Esophagus squamous epithelium (tissue), 5 donors: Measurements from ENCODE around the gene SPOCK1. TPM values are rescaled to one million over a fixed set of nuclear protein-coding genes. Genes with fewer than 3 reads are reported as not detected.

Experiments
- DNase-seq: peaks from one replicate; lab custom pipeline; 2025; lab: John Stamatoyannopoulos, UW
- H3K27ac ChIP-seq, 4 donors: fragments of 200-600 bp; sonication (generic); one replicate each; pipeline ENCODE4 v1.5.1; 2016 to 2019; ENCODE audit warnings: mild to moderate bottlenecking in 1 of 4
- H3K27me3 ChIP-seq, 4 donors: fragments of 200-600 bp; sonication (generic); 1 replicate in 3 of 4; 2 replicates in 1 of 4; pipeline versions ENCODE4 v1.5.1 to v1.6.0; 2017 to 2021; ENCODE audit warnings: antibody characterized with exemption in 1 of 4
- H3K36me3 ChIP-seq, 3 donors: fragments of 200-600 bp; sonication (generic); one replicate each; pipeline ENCODE4 v1.5.1; 2016 to 2019
- H3K4me1 ChIP-seq, 3 donors: fragments of 200-600 bp; sonication (generic); one replicate each; pipeline ENCODE4 v1.5.1; 2017 to 2019
- H3K4me3 ChIP-seq, 4 donors: fragments of 200-600 bp; sonication (generic); 1 replicate in 3 of 4; 2 replicates in 1 of 4; pipeline ENCODE4 v1.5.1; 2016 to 2019; ENCODE audit warnings: mild to moderate bottlenecking in 2 of 4, moderate library complexity in 1 of 4
- H3K9me3 ChIP-seq, 3 donors: fragments of 200-600 bp; sonication (generic); one replicate each; pipeline ENCODE4 v1.5.1; 2016 to 2019
- POLR2A ChIP-seq, 4 donors: fragments of 450-650 bp; IDR thresholded peaks; one replicate each; pipeline ENCODE4 v1.6.1; 2017; ENCODE audit warnings: antibody characterized with exemption in 4 of 4, mild to moderate bottlenecking in 4 of 4, moderate library complexity in 3 of 4
- WGBS, 2 donors: methylation state at CpG; one replicate each; pipeline ENCODE4 v1.1.5; 2018; 5-methylcytosine and 5-hydroxymethylcytosine counted together
- intact Hi-C: fragments of 100-400 bp; cut with DNase I; formaldehyde crosslinking; loops from one replicate; pipeline ENCODE4 v1.15.0; 2022
- total RNA-seq, 4 donors: library from RNA; depleted of rRNA; stranded (reverse); fragments of >200 nt; gene quantifications; one replicate each; pipeline ENCODE4 v1.1.0, GENCODE V29; 2016
- TF ChIP-seq, protein P1 (sequence below), 6 experiments: fragments of 450-650 bp in 4 of 6; fragments of 200-600 bp in 2 of 6; sonication (generic) in 2 of 6; IDR thresholded peaks; one replicate each; pipeline ENCODE4 v1.5.1; 2016 to 2019; ENCODE audit warnings: antibody characterized with exemption in 6 of 6, mild to moderate bottlenecking in 4 of 6, moderate library complexity in 4 of 6
- donor health status: DM: yes; HTN: yes; CAD: no.

SPOCK1 gene
- total RNA-seq, 4 donors from 2014 or later, result 0.99 to 21.9 (median 8.1) TPM

DNA sequence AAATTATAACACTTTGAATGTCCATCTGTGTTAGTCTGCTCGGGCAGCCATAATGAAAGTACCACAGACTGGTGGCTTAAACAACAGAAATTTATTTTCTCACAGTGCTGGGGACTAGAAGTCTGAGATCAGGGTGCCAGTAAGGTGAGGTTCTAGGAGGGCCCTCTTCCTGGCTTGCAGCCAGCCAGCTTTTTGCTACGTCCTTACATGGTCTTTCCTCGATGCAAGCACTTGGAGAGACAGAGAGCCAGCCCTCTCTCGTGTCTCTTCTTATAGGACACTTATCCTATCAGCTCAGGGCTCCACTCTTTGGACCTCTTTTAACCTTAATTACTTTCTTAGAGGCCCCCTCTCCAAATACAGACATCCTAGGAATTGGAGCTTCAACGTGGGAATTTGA lies 351.8 kb downstream of the SPOCK1 start:
- Histone ChIP-seq H3K36me3 (no peaks in the 10 kb centered on the region), H3K27ac (no peak overlapping the region), H3K4me1 (peaks cover 0 to 16% (median 3%) of the 10 kb centered on the region in 3 donors), H3K9me3 (no peaks in the 10 kb centered on the region), H3K4me3 (no peak overlapping the region), H3K27me3 (peaks cover 0 to 3% (median 0%) of the 10 kb centered on the region in 4 donors)
- no peak for DNase-seq
- 76 to 77% methylated on average over 5 of the region's 5 CpGs for WGBS, 2 donors
- no peak for TF ChIP-seq POLR2A (IDR thresholded peaks at IDR 0.05)
- TF ChIP-seq, protein P1, sequence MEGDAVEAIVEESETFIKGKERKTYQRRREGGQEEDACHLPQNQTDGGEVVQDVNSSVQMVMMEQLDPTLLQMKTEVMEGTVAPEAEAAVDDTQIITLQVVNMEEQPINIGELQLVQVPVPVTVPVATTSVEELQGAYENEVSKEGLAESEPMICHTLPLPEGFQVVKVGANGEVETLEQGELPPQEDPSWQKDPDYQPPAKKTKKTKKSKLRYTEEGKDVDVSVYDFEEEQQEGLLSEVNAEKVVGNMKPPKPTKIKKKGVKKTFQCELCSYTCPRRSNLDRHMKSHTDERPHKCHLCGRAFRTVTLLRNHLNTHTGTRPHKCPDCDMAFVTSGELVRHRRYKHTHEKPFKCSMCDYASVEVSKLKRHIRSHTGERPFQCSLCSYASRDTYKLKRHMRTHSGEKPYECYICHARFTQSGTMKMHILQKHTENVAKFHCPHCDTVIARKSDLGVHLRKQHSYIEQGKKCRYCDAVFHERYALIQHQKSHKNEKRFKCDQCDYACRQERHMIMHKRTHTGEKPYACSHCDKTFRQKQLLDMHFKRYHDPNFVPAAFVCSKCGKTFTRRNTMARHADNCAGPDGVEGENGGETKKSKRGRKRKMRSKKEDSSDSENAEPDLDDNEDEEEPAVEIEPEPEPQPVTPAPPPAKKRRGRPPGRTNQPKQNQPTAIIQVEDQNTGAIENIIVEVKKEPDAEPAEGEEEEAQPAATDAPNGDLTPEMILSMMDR (IDR thresholded peaks at IDR 0.05), result no peak
- intact Hi-C loops, result no loop called here

DNA sequence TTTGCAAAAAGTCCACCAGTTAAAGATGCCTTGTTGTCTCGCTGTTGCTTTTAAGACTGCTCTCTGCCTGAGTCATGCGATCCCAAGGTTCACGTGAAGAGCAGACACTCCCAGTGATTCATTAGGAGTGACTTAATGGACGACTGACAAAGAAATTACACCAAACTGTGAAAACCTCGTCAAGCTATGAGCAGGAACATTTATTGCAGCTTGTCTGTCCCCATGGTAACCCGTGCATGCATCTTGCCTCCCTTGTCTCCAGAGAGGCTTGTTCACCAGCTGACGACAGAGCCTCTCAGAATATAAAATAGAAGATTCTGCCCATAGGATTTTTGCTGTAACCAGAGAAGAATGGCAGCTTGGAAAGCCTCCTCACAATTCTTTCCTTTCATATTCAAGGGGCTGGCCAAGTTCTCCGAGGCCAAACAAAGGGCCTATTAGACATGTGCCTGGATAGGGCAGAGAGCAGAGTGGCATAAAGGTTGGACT lies 352.7 kb downstream of the SPOCK1 start:
- intact Hi-C loops, result no loop called here
- peaks cover 0 to 25% (median 7%) of the 10 kb centered on the region in 3 donors for H3K4me1 ChIP-seq
- H3K4me3 ChIP-seq, result peak overlapping the region in 1 of 4 donors; percentile 12
- no peaks in the 10 kb centered on the region for H3K36me3 ChIP-seq
- peak overlapping the region in 2 of 4 donors; percentile 59 to 60 for H3K27ac ChIP-seq
- no peaks in the 10 kb centered on the region for H3K9me3 ChIP-seq
- DNase-seq, result no peak
- WGBS, 2 donors, result 24 to 37% methylated on average over 6 to 8 of the region's 8 CpGs
- TF ChIP-seq, protein P1 (IDR thresholded peaks at IDR 0.05), result no peak
- TF ChIP-seq POLR2A (IDR thresholded peaks at IDR 0.05), result no peak
- peaks cover 0 to 3% (median 0%) of the 10 kb centered on the region in 4 donors for H3K27me3 ChIP-seq

DNA sequence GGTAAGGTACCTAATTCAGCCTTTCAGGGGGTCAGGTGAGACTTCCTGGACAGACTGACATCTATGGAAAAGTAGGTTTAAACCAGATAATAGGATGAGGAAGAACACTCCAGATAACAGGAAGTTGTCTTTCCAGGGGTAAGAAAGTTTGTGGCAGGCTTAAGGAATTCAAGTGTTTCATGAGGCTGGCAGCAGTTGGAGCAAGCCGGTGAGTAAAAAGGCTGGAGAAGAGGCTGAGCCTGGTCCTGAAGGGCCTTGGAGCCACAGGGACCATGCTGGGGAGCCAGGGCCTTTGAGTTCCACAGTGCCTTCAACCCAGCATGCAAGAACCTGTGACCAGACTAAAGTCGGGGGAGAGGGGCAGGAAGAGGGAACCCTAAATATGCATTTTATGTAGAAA lies 353.4 kb downstream of the SPOCK1 start:
- H3K36me3 ChIP-seq, result no peaks in the 10 kb centered on the region
- no peaks in the 10 kb centered on the region for H3K9me3 ChIP-seq
- WGBS, 2 donors, result 78 to 88% methylated on average over 1 to 2 of the region's 2 CpGs
- H3K4me3 ChIP-seq, result peak overlapping the region in 1 of 4 donors; percentile 12
- peaks cover 0 to 27% (median 7%) of the 10 kb centered on the region in 3 donors for H3K4me1 ChIP-seq
- intact Hi-C loops, result no loop called here
- TF ChIP-seq POLR2A (IDR thresholded peaks at IDR 0.05), result no peak
- TF ChIP-seq, protein P1 (IDR thresholded peaks at IDR 0.05), result no peak
- no peak for DNase-seq
- H3K27ac ChIP-seq, result peak overlapping the region in 3 of 4 donors; percentile 17 to 60 (median 25)
- H3K27me3 ChIP-seq, result peaks cover 0 to 3% (median 0%) of the 10 kb centered on the region in 4 donors

DNA sequence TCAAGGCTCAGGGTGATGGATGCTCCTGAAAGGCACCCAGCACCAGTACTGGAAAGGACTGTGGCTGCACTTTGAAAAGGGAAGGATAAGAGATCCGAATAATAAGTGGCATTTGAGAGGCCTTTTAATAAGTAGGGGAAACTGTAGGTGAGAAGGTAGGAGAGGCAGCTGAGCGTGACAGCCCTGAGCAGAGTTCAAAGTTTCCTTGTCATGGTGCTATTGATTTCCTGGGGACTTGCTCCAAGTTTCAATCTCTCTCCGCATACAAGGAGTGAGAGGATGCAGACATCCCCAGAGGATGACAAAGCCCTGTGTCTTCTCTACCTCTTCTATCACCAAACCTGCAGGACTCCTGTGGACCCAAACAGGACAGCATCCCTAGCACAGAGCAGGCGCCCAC lies 354.5 kb downstream of the SPOCK1 start:
- Histone ChIP-seq H3K27ac (no peak overlapping the region), H3K36me3 (no peaks in the 10 kb centered on the region), H3K27me3 (peaks cover 0 to 10% (median 0%) of the 10 kb centered on the region in 4 donors), H3K4me1 (peaks cover 0 to 27% (median 7%) of the 10 kb centered on the region in 3 donors), H3K4me3 (no peak overlapping the region), H3K9me3 (no peaks in the 10 kb centered on the region)
- DNase-seq, result no peak
- no peak for TF ChIP-seq POLR2A (IDR thresholded peaks at IDR 0.05)
- TF ChIP-seq, protein P1 (IDR thresholded peaks at IDR 0.05), result no peak
- 74% methylated on average over 4 of the region's 4 CpGs for WGBS, 2 donors
- intact Hi-C loops, result no loop called here

DNA sequence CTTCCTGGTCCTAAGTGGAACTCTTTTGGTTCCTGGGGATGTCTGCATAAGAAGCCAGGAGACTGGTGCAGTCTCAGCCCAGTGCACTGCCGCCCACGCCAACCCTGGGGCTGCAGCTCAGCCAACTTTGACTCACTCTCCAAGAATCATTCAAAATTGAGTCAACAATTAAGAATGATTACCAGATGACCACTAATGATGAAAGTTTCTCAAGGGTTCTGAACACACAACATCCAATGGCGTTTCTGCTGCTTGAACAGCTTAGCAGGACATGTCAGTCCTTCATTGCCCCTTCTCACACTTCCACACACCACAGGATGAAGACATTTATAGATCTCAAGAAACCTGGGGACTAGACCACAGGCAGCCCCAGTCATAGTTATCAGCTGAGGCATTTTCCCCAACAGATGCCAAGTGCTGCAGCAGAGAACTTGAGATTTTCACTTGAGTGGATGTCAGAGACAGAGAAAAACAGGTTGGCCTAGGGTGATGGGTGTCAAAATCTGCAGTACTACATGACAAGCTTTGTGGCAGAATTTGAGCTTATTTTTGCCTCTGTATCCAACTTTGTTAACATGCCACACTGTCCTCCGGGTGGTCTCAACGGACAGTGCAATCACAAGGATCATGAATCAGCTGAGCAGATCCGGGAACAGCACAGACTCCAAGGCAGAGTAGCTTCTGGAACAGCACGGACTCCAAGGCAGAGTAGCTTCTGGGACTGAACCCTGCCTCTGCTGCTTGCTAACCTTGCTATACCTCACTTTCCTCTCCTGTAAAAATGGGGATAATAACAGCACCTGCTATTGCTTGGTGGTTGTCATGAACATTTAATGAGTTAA lies 356.1 kb downstream of the SPOCK1 start:
- H3K27me3 ChIP-seq, result peaks cover 0 to 13% (median 0%) of the 10 kb centered on the region in 4 donors
- no peak for DNase-seq
- H3K4me1 ChIP-seq, result peaks cover 0 to 27% (median 7%) of the 10 kb centered on the region in 3 donors
- no peak overlapping the region for H3K4me3 ChIP-seq
- intact Hi-C loops, result no loop called here
- no peaks in the 10 kb centered on the region for H3K36me3 ChIP-seq
- TF ChIP-seq, protein P1 (IDR thresholded peaks at IDR 0.05), result no peak
- peak in 1 of 4 donors; percentile 11 for TF ChIP-seq POLR2A (IDR thresholded peaks at IDR 0.05)
- WGBS, 2 donors, result 63 to 75% methylated on average over 4 to 5 of the region's 7 CpGs
- no peaks in the 10 kb centered on the region for H3K9me3 ChIP-seq
- H3K27ac ChIP-seq, result peak overlapping the region in 2 of 4 donors; percentile 58 to 77
